Measurements from ENCODE around the gene PARP15. TPM values are rescaled to one million over a fixed set of nuclear protein-coding genes. Genes with fewer than 3 reads are reported as not detected.
A peak's percentile ranks its signal among the peaks of the same experiment; 100 is the strongest.

PARP15 gene
- total RNA-seq, 1 donor from 2014 or later = 213 TPM

- intact Hi-C loops (cut with micrococcal nuclease) = loop anchor here (1.0 to 5.0 kb wide), 4 partner anchors 58 to 1131 kb away; partner anchors contain the start of gene POLQ
- no peak for TF ChIP-seq CTCF (IDR thresholded peaks at IDR 0.05)
- Mint-ChIP-seq H3K4me3 (peak overlapping the region; percentile 55), H3K27me3 (no peaks in the 10 kb centered on the region), H3K4me1 (peaks cover 57% of the 10 kb centered on the region), H3K36me3 (ENCODE audit: low read depth) (peaks cover 28% of the 10 kb centered on the region), H3K9me3 (peaks cover 11% of the 10 kb centered on the region), H3K27ac (peak overlapping the region; percentile 87)
- CTCF ChIA-PET = interaction anchor here (0.6 to 5.8 kb wide), 18 partner anchors 9 to 349 kb away, joined by 3 to 92 read pairs (median 6); partner anchors contain the start of genes DTX3L, PARP15, PARP9 and SEMA5B
- ATAC-seq (ENCODE audit: low read depth) (no peak), DNase-seq (no peak)
- POLR2A ChIA-PET = interaction anchor here (0.6 to 7.7 kb wide), 15 partner anchors 11 to 523 kb away, joined by 3 to 126 read pairs (median 6); partner anchors contain the start of genes DTX3L, KPNA1, PARP15 and PARP9
Observed at GRCh38 chr3:122678506-122678905, 101.1 kb downstream of the PARP15 start.

GRCh38 chr3:122679085-122679881, 101.8 kb downstream of the PARP15 start:
- ChIA-PET POLR2A (interaction anchor here (0.5 to 7.7 kb wide), 20 partner anchors 10 to 522 kb away, joined by 3 to 126 read pairs (median 4); partner anchors contain the start of genes DTX3L, HSPBAP1, KPNA1 and PARP15), CTCF (interaction anchor here (0.6 to 5.8 kb wide), 21 partner anchors 8 to 349 kb away, joined by 3 to 92 read pairs (median 5); partner anchors contain the start of genes DTX3L, PARP15, PARP9 and SEMA5B)
- peak overlapping the region; percentile 90 for H3K4me3 Mint-ChIP-seq
- peak; percentile 52 for DNase-seq
- intact Hi-C loops (cut with micrococcal nuclease) = loop anchor here (1.0 to 5.0 kb wide), 9 partner anchors 58 to 1132 kb away; partner anchors contain the start of genes DTX3L, HSPBAP1, KPNA1 and PARP9
- peaks cover 63% of the 10 kb centered on the region for H3K4me1 Mint-ChIP-seq
- peak overlapping the region; percentile 87 for H3K27ac Mint-ChIP-seq
- TF ChIP-seq CTCF (IDR thresholded peaks at IDR 0.05) = no peak
- no peaks in the 10 kb centered on the region for H3K27me3 Mint-ChIP-seq
- ATAC-seq (ENCODE audit: low read depth) = peak; percentile 45
- H3K9me3 Mint-ChIP-seq = peaks cover 6% of the 10 kb centered on the region
- peaks cover 31% of the 10 kb centered on the region for H3K36me3 Mint-ChIP-seq (ENCODE audit: low read depth)

- ATAC-seq (ENCODE audit: low read depth) (peak; percentile 4), DNase-seq (no peak)
- H3K36me3 Mint-ChIP-seq (ENCODE audit: low read depth) = peaks cover 37% of the 10 kb centered on the region
- H3K4me1 Mint-ChIP-seq = peaks cover 64% of the 10 kb centered on the region
- TF ChIP-seq CTCF (IDR thresholded peaks at IDR 0.05) = no peak
- ChIA-PET CTCF (interaction anchor here (0.9 to 5.8 kb wide), 17 partner anchors 8 to 287 kb away, joined by 3 to 92 read pairs (median 6); partner anchors contain the start of genes DTX3L, PARP15, PARP9 and WDR5B), POLR2A (interaction anchor here (0.5 to 7.7 kb wide), 19 partner anchors 10 to 522 kb away, joined by 3 to 126 read pairs (median 4); partner anchors contain the start of genes DTX3L, HSPBAP1, KPNA1 and PARP15)
- intact Hi-C loops (cut with micrococcal nuclease) = loop anchor here (1.0 to 5.0 kb wide), 12 partner anchors 18 to 1133 kb away; partner anchors contain the start of genes DTX3L, HSPBAP1, KPNA1 and PARP9
- H3K27ac Mint-ChIP-seq = peak overlapping the region; percentile 87
- H3K27me3 Mint-ChIP-seq = no peaks in the 10 kb centered on the region
- H3K9me3 Mint-ChIP-seq = no peaks in the 10 kb centered on the region
- H3K4me3 Mint-ChIP-seq = peak overlapping the region; percentile 90
Observed at GRCh38 chr3:122679882-122680474, 102.5 kb downstream of the PARP15 start.

- Mint-ChIP-seq H3K27me3 (no peaks in the 10 kb centered on the region), H3K4me1 (peaks cover 68% of the 10 kb centered on the region), H3K9me3 (no peaks in the 10 kb centered on the region), H3K4me3 (peak within 1 kb of the TSS; percentile 90), H3K27ac (peak within 1 kb of the TSS; percentile 87), H3K36me3 (ENCODE audit: low read depth) (peaks cover 44% of the 10 kb centered on the region)
- DNase-seq (peak; percentile 57), ATAC-seq (ENCODE audit: low read depth) (peak; percentile 51)
- POLR2A ChIA-PET = interaction anchor here (1.0 to 7.7 kb wide), 11 partner anchors 9 to 932 kb away, joined by 3 to 126 read pairs (median 10); partner anchors contain the start of genes DTX3L, GOLGB1, HSPBAP1 and PARP15
- CTCF ChIA-PET = interaction anchor here (0.6 to 5.8 kb wide), 8 partner anchors 14 to 121 kb away, joined by 3 to 92 read pairs (median 23); partner anchors contain the start of genes DTX3L and PARP9
- no peak for TF ChIP-seq CTCF (IDR thresholded peaks at IDR 0.05)
- intact Hi-C loops (cut with micrococcal nuclease) = loop anchor here (1.0 to 5.0 kb wide), 4 partner anchors 9 to 263 kb away; partner anchors contain the start of gene WDR5B
Observed at GRCh38 chr3:122680475-122681283, 103.2 kb downstream of the PARP15 start, which contains the start of gene PARP14. TSS of gene PARP14 (plus strand) at chr3:122680839. CDS start at chr3:122680884, 45 bp downstream.
